Endothelial cell of umbilical vein (primary cell): ENCODE results near the gene ZNF3. TPM values are rescaled to one million over a fixed set of nuclear protein-coding genes. Genes with fewer than 3 reads are reported as not detected.

Source experiments
- BruUV-seq: library from RNA; stranded (reverse); fragments of 400-500 nt; replicated peaks from 2 replicates; lab custom pipeline; 2021; lab: Mats Ljungman, UMichigan
- CTCF ChIA-PET: fragments of 300-600, 350-600 bp; sonication (Branson Sonifier 250); formaldehyde crosslinking; loops from one replicate; lab custom pipeline; 2021; ENCODE audit warnings: antibody characterized with exemption, inconsistent platforms; lab: Charles Lee
- POLR2A ChIA-PET: fragments of 300-600, 350-600 bp; sonication (Branson Sonifier 250); formaldehyde crosslinking; loops from one replicate; lab custom pipeline; 2021; ENCODE audit warnings: antibody characterized with exemption, inconsistent platforms; lab: Charles Lee
- DNase-seq: peaks from one replicate; pipeline ENCODE4 v3.0.0-alpha.2; 2011; ENCODE audit warnings: low read depth, low spot score
- FAIRE-seq: peaks from 2 replicates; lab custom pipeline; 2011; peaks lifted over from hg19 to GRCh38; lab: Jason Lieb, UNC
- H2AFZ ChIP-seq: 2 replicates; pipeline ENCODE4 v1.6.0; 2012; ENCODE audit warnings: low read depth, low read length, control low read depth, inconsistent platforms
- H3K27ac ChIP-seq: 2 replicates; pipeline ENCODE4 v1.5.1; 2011; ENCODE audit warnings: low read depth, mild to moderate bottlenecking, control low read depth, low read length, moderate library complexity; ENCODE audit not compliant: insufficient read depth
- H3K27me3 ChIP-seq, 2 experiments: 2 replicates each; pipeline versions ENCODE4 v1.6.0 to v1.6.1; 2011; ENCODE audit warnings: low read length in 2 of 2, mixed read lengths in 1 of 2; ENCODE audit not compliant: control insufficient read depth in 2 of 2, insufficient read depth in 2 of 2
- H3K36me3 ChIP-seq, 2 experiments: 2 replicates in 1 of 2; 3 replicates in 1 of 2; pipeline ENCODE4 v1.5.1; 2011; ENCODE audit warnings: low read length in 2 of 2, mild to moderate bottlenecking in 1 of 2, moderate library complexity in 1 of 2; ENCODE audit not compliant: control insufficient read depth in 2 of 2, insufficient read depth in 2 of 2; ENCODE audit errors: extremely low read depth in 1 of 2
- H3K4me1 ChIP-seq: 3 replicates; pipeline ENCODE4 v1.5.1; 2011; ENCODE audit warnings: mild to moderate bottlenecking, low read length; ENCODE audit not compliant: control insufficient read depth, insufficient read depth; ENCODE audit errors: extremely low read depth
- H3K4me2 ChIP-seq: 2 replicates; pipeline ENCODE4 v1.6.1; 2011; ENCODE audit warnings: low read length, control low read depth, mixed read lengths; ENCODE audit not compliant: insufficient read depth
- H3K4me3 ChIP-seq, 3 experiments: fragments of 200-600 bp in 1 of 3; sonication (generic), shearing (Covaris generic) in 1 of 3; replicated peaks in 1 of 3; 2 replicates each; pipeline ENCODE4 v1.5.1; 2011 to 2016; ENCODE audit warnings: control low read depth in 3 of 3, low read length in 3 of 3, mild to moderate bottlenecking in 2 of 3, inconsistent platforms in 1 of 3, low read depth in 1 of 3, moderate library complexity in 1 of 3; ENCODE audit not compliant: insufficient read depth in 1 of 3
- H3K79me2 ChIP-seq: 2 replicates; pipeline ENCODE4 v1.6.0; 2012; ENCODE audit warnings: low read length, inconsistent platforms; ENCODE audit not compliant: control insufficient read depth, insufficient read depth
- H3K9ac ChIP-seq: replicated peaks from 2 replicates; pipeline ENCODE3; 2011; ENCODE audit warnings: low read length, control low read depth; ENCODE audit not compliant: insufficient read depth; ENCODE audit errors: extremely low read depth
- H3K9me1 ChIP-seq: replicated peaks from 3 replicates; pipeline ENCODE4 v1.6.0; 2011; ENCODE audit warnings: mild to moderate bottlenecking, low read length; ENCODE audit not compliant: control insufficient read depth, insufficient read depth; ENCODE audit errors: extremely low read depth
- H3K9me3 ChIP-seq: replicated peaks from 2 replicates; pipeline ENCODE4 v1.5.1; 2012; ENCODE audit warnings: low read length, inconsistent platforms; ENCODE audit not compliant: control insufficient read depth, insufficient read depth
- H4K20me1 ChIP-seq: replicated peaks from 2 replicates; pipeline ENCODE3; 2011; ENCODE audit warnings: mild to moderate bottlenecking, low read length; ENCODE audit not compliant: control insufficient read depth, insufficient read depth; ENCODE audit errors: extremely low read depth
- EZH2 ChIP-seq: IDR thresholded peaks from 2 replicates; pipeline ENCODE4 v1.6.1; 2012; ENCODE audit warnings: borderline replicate concordance, low read depth, mild to moderate bottlenecking, moderate library complexity, low read length, inconsistent platforms; ENCODE audit not compliant: severe bottlenecking
- FOS ChIP-seq: IDR thresholded peaks from 2 replicates; pipeline ENCODE4 v1.6.1; 2011; ENCODE audit warnings: mild to moderate bottlenecking, low read length, moderate library complexity, borderline replicate concordance; ENCODE audit not compliant: insufficient read depth
- GATA2 ChIP-seq: IDR thresholded peaks from 2 replicates; pipeline ENCODE4 v1.7.0; 2011; ENCODE audit warnings: low read depth, mild to moderate bottlenecking, moderate library complexity, mixed read lengths, low read length; ENCODE audit not compliant: insufficient read length, insufficient read depth
- JUN ChIP-seq: IDR thresholded peaks from 2 replicates; pipeline ENCODE4 v1.6.1; 2011; ENCODE audit warnings: borderline replicate concordance, low read depth; ENCODE audit not compliant: insufficient read length, insufficient read depth
- MYC ChIP-seq: IDR thresholded peaks from one replicate; pipeline ENCODE4 v1.6.1; 2011; ENCODE audit warnings: mild to moderate bottlenecking, low read depth, low read length
- POLR2A ChIP-seq: IDR thresholded peaks from 2 replicates; pipeline ENCODE4 v1.6.1; 2012; ENCODE audit warnings: low read depth, mild to moderate bottlenecking, control low read depth, low read length
- dilution Hi-C: fragments of 300-500 bp; cut with MboI; formaldehyde crosslinking; loops from one replicate; pipeline ENCODE4 v1.15.0; 2019; ENCODE audit warnings: low sequenced_read_pairs; ENCODE audit not compliant: extremely low pct_ligation_motif_present
- intact Hi-C: fragments of 100-400 bp; cut with micrococcal nuclease; formaldehyde crosslinking; loops from one replicate; pipeline ENCODE4 v1.10.0; 2022
- polyA plus RNA-seq, 4 experiments: library from polyadenylated mRNA; depleted of rRNA in 3 of 4; stranded (reverse) in 3 of 4; unstranded in 1 of 4; fragments of >200 nt; gene quantifications; 2 replicates each; pipeline versions ENCODE4 v1.2.1 to v1.2.3, GENCODE V29; 2011 to 2012; ENCODE audit warnings: missing spikeins in 1 of 4
- total RNA-seq: library from RNA; stranded (reverse); gene quantifications from 2 replicates; pipeline ENCODE4 v1.2.3, GENCODE V29; 2021
- TF ChIP-seq, protein P1 (sequence below): IDR thresholded peaks from 2 replicates; pipeline ENCODE4 v1.6.1; 2011; ENCODE audit not compliant: insufficient read depth, insufficient read length
- TF ChIP-seq, protein P2 (sequence below), 2 donors: IDR thresholded peaks; 1 replicate in 1 of 2; 2 replicates in 1 of 2; pipeline ENCODE4 v1.5.1; 2011; ENCODE audit warnings: low read length in 2 of 2, mild to moderate bottlenecking in 2 of 2, moderate library complexity in 2 of 2, control low read depth in 1 of 2, inconsistent platforms in 1 of 2, low read depth in 1 of 2; ENCODE audit not compliant: insufficient read depth in 1 of 2; ENCODE audit errors: extremely low read depth in 1 of 2

ZNF3 gene
- total and polyA plus RNA-seq, 2 donors (not counting 3 experiments of a cell fraction or from before 2014, with no cell fraction given) = 21.8 to 30.9 TPM

DNA sequence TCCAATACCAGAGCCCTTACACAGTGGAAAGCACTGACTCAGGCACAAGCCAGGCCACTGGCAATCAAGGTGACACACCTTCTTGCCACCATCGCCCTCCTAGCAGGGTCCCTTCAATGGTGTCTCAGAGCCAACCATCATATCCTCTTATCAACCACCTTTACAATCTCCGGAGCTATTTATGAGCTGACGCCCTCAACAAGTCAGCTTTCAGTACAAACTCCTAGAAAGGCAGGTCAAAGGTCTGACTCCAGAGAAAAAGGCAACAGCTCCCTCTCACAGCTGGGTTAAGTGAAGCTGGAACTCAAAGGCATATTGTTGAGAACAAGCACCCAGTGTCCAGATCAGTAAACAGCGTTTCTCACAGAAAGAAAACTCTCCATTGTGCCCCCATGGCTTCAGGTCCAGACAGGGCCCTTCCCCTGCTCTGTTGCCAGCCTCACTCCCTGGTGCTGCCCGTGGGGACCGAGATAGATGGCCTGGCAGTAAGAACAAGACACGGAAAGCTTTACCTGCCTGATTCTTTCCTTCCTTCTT lies 2.4 kb downstream of the ZNF3 start:
- DNase-seq (no peak), FAIRE-seq (no peak)
- no peaks in the 10 kb centered on the region for H3K9me3 ChIP-seq
- dilution Hi-C loops = no loop called here
- H3K36me3 ChIP-seq = peaks cover 17 to 30% of the 10 kb centered on the region in 2 experiments
- no TSS peak for BruUV-seq
- intact Hi-C loops = no loop called here
- no peak overlapping the region for H3K27ac ChIP-seq
- ChIA-PET CTCF (no interaction called here), POLR2A (interaction anchor here (0.6 kb wide), 1 partner anchor 91 kb away, joined by 9 read pairs; no protein-coding TSS in a partner anchor)
- no peak overlapping the region for H3K4me3 ChIP-seq
- peaks cover 12% of the 10 kb centered on the region for H3K4me1 ChIP-seq
- no peaks in the 10 kb centered on the region for H3K9me1 ChIP-seq
- no peaks in the 10 kb centered on the region for H4K20me1 ChIP-seq
- H2AFZ ChIP-seq = no peak overlapping the region
- TF ChIP-seq, protein P1, sequence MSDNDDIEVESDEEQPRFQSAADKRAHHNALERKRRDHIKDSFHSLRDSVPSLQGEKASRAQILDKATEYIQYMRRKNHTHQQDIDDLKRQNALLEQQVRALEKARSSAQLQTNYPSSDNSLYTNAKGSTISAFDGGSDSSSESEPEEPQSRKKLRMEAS = no peak
- H3K79me2 ChIP-seq = peaks cover 42% of the 10 kb centered on the region
- no peak overlapping the region for H3K4me2 ChIP-seq
- H3K27me3 ChIP-seq = no peaks in the 10 kb centered on the region
- no peak overlapping the region for H3K9ac ChIP-seq

DNA sequence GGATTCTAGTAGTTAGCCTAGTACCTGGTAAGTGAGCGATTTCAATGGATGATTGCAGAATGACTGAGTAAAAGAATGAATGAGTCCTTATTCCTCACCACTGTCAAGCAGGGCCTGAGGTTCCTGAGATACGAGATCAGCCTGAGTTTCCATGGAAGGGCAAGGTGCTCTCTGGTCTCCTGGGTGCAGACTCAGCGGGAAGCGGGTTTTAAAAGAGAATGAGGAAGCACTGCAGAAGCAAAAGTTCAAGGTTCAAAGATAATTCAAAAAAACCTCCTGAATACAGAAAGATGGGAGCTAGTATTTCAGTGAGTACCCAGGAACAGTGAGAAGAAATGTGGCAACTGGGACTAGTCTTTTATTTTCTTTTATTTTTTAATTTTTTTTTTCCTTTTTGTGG lies 4.3 kb downstream of the ZNF3 start:
- no peak for FAIRE-seq

More for the DNA sequence above, 4.3 kb downstream of the ZNF3 start:
- intact Hi-C loops (no loop called here), dilution Hi-C loops (no loop called here)
- no peaks in the 10 kb centered on the region for H4K20me1 ChIP-seq
- no peaks in the 10 kb centered on the region for H3K9me1 ChIP-seq
- H3K4me3 ChIP-seq = no peak overlapping the region
- H3K9ac ChIP-seq = no peak overlapping the region
- peaks cover 42% of the 10 kb centered on the region for H3K79me2 ChIP-seq
- no peak overlapping the region for H3K27ac ChIP-seq
- H2AFZ ChIP-seq = no peak overlapping the region
- BruUV-seq = no TSS peak
- ChIA-PET POLR2A (no interaction called here), CTCF (no interaction called here)
- TF ChIP-seq EZH2 = no peak
- TF ChIP-seq, protein P2, sequence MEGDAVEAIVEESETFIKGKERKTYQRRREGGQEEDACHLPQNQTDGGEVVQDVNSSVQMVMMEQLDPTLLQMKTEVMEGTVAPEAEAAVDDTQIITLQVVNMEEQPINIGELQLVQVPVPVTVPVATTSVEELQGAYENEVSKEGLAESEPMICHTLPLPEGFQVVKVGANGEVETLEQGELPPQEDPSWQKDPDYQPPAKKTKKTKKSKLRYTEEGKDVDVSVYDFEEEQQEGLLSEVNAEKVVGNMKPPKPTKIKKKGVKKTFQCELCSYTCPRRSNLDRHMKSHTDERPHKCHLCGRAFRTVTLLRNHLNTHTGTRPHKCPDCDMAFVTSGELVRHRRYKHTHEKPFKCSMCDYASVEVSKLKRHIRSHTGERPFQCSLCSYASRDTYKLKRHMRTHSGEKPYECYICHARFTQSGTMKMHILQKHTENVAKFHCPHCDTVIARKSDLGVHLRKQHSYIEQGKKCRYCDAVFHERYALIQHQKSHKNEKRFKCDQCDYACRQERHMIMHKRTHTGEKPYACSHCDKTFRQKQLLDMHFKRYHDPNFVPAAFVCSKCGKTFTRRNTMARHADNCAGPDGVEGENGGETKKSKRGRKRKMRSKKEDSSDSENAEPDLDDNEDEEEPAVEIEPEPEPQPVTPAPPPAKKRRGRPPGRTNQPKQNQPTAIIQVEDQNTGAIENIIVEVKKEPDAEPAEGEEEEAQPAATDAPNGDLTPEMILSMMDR (IDR thresholded peaks at IDR 0.05; ENCODE audit: extremely low read depth in 1 of 2, insufficient read depth in 1 of 2, low read depth in 1 of 2, low read length in 2 of 2) = no peak
- TF ChIP-seq FOS = no peak
- no peak for TF ChIP-seq JUN
- TF ChIP-seq MYC = no peak
- no peak for TF ChIP-seq GATA2
- TF ChIP-seq POLR2A = no peak
- peaks cover 8% of the 10 kb centered on the region for H3K4me1 ChIP-seq
- H3K36me3 ChIP-seq = peaks cover 30 to 45% of the 10 kb centered on the region in 2 experiments
- no peaks in the 10 kb centered on the region for H3K27me3 ChIP-seq
- no peak for DNase-seq
- no peak overlapping the region for H3K4me2 ChIP-seq
- peaks cover 6% of the 10 kb centered on the region for H3K9me3 ChIP-seq
